GM13977 (cell line): ENCODE data around the gene CFAP61.

Experiments
- DNase-seq: peaks from one replicate; pipeline ENCODE4 v3.0.0; 2012; ENCODE audit warnings: low spot score
- CTCF ChIP-seq: IDR thresholded peaks from 2 replicates; pipeline ENCODE4 v1.5.1; 2012; ENCODE audit warnings: mild to moderate bottlenecking, control low read depth; ENCODE audit not compliant: insufficient read depth; ENCODE audit errors: extremely low read depth, missing control alignments
- in situ Hi-C: fragments of 300-500 bp; cut with MboI; formaldehyde crosslinking; loops from one replicate; pipeline ENCODE4 v1.12.0; 2022; ENCODE audit warnings: low sequenced_read_pairs, low pct_unique_long_range_greater_than_20kb, mixed read lengths, inconsistent platforms; ENCODE audit not compliant: unreplicated experiment

Gene CFAP61

GRCh38 chr20:20134941-20135575 lies 82.7 kb downstream of the CFAP61 start:
- DNase-seq = no peak
- in situ Hi-C loops = no loop called here
- TF ChIP-seq CTCF = no peak

- in situ Hi-C loops = no loop called here
- no peak for TF ChIP-seq CTCF
- no peak for DNase-seq
These were observed 84.0 kb downstream of the CFAP61 start for GRCh38 chr20:20136313-20136712.

GRCh38 chr20:20137851-20138250 lies 85.5 kb downstream of the CFAP61 start:
- in situ Hi-C loops = no loop called here
- TF ChIP-seq CTCF = no peak
- no peak for DNase-seq

- TF ChIP-seq CTCF = no peak
- DNase-seq = no peak
- in situ Hi-C loops = no loop called here
These were observed 86.2 kb downstream of the CFAP61 start for GRCh38 chr20:20138301-20139064.

- no peak for DNase-seq
- in situ Hi-C loops = no loop called here
- no peak for TF ChIP-seq CTCF
These were observed 87.1 kb downstream of the CFAP61 start for GRCh38 chr20:20139403-20139802.

GRCh38 chr20:20143165-20143564 lies 90.8 kb downstream of the CFAP61 start:
- no peak for TF ChIP-seq CTCF
- in situ Hi-C loops = no loop called here
- no peak for DNase-seq
